Aorta (tissue), 5 donors: ENCODE data around the gene TTLL3. TPM values are rescaled to one million over a fixed set of nuclear protein-coding genes. Genes with fewer than 3 reads are reported as not detected.

ENCODE experiments used
- ATAC-seq: fragments of 200-7000 bp; cut with Tn5 transposase; one replicate; pipeline ENCODE4 v1.9.1; 2022; ENCODE audit warnings: moderate library complexity; ENCODE audit not compliant: low FRiP score
- DNase-seq, 2 donors: peaks; one replicate each; pipeline ENCODE4 v3.0.0-alpha.2; 2020
- H3K27ac ChIP-seq, 2 donors: one replicate each; pipeline ENCODE4 v1.5.1; 2013; ENCODE audit warnings: low read length in 2 of 2, mild to moderate bottlenecking in 2 of 2, moderate library complexity in 2 of 2, control low read depth in 1 of 2, inconsistent platforms in 1 of 2, low read depth in 1 of 2
- H3K27me3 ChIP-seq, 2 donors: one replicate each; pipeline ENCODE4 v1.6.1; 2013; ENCODE audit warnings: control low read depth in 1 of 2, low read length in 1 of 2, mild to moderate bottlenecking in 1 of 2, moderate library complexity in 1 of 2; ENCODE audit not compliant: insufficient read depth in 2 of 2, control insufficient read depth in 1 of 2
- H3K36me3 ChIP-seq, 2 donors: one replicate each; pipeline ENCODE4 v1.6.1; 2013; ENCODE audit warnings: control low read depth in 1 of 2, low read length in 1 of 2, mild to moderate bottlenecking in 1 of 2; ENCODE audit not compliant: insufficient read depth in 2 of 2, control insufficient read depth in 1 of 2
- H3K4me1 ChIP-seq, 2 donors: one replicate each; pipeline ENCODE4 v1.6.1; 2013; ENCODE audit warnings: low read length in 2 of 2, control low read depth in 1 of 2, mild to moderate bottlenecking in 1 of 2, moderate library complexity in 1 of 2; ENCODE audit not compliant: insufficient read depth in 2 of 2, control insufficient read depth in 1 of 2
- H3K4me3 ChIP-seq, 2 donors: one replicate each; pipeline ENCODE4 v1.5.1; 2013; ENCODE audit warnings: low read length in 2 of 2, control low read depth in 1 of 2, mild to moderate bottlenecking in 1 of 2
- H3K9me3 ChIP-seq: one replicate; pipeline ENCODE4 v1.6.1; 2013; ENCODE audit warnings: mild to moderate bottlenecking, low read length; ENCODE audit not compliant: control insufficient read depth
- WGBS, 2 donors: extraction: QIAGEN DNeasy Blood & Tissue Kit; methylation state at CpG; one replicate each; pipeline ENCODE4 v1.1.7; 2013; 5-methylcytosine and 5-hydroxymethylcytosine counted together
- intact Hi-C, 2 donors: fragments of 100-400 bp; cut with DNase I; formaldehyde crosslinking; loops; one replicate each; pipeline versions ENCODE4 v1.14.2 to v1.15.0; 2022
- polyA plus RNA-seq, 2 donors: library from polyadenylated mRNA; stranded (reverse); fragments of 200-250 nt; gene quantifications; one replicate each; pipeline ENCODE4 v1.2.3, GENCODE V29; 2013
- total RNA-seq, 2 donors: library from RNA; stranded (reverse); fragmentation: NEBNext Ultra II Directional; extraction: Animal tissue kit (Norgen Biotek cat#: 25700); gene quantifications; one replicate each; pipeline ENCODE4 v1.2.1, GENCODE V29; 2021
- donor health status: healthy with polysubstance abuse.
- donor health status: Bipolar disorder and iron deficiency.
- donor health status: DM: no; HTN: no; CAD: no.
- donor health status: DM: no; HTN: no; CAD: no.
- donor health status: DM: yes; HTN: yes; CAD: no.

TTLL3 gene
- total and polyA plus RNA-seq, 4 donors = 12.3 to 120 (median 74.3) TPM

DNA sequence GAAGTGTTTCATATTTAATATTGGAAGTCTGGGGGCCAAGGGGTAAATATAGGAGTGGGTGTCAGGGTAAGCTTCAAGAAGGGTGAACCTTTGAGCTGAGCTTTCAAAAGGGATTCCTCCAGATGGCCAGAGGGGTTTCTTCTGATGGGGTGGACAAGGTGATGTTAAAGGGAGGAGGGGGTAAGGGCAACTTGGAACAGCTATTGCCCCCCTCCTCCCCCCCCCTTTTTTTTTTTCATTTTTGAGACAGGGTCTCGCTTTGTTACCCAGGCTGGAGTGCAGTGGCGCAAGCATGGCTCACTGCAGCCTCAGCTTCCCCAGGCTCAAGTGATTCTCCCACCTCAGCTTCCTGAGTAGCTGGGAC is 2.1 kb upstream of the TTLL3 start:
- no peaks in the 10 kb centered on the region for H3K27me3 ChIP-seq
- DNase-seq = no peak
- no peak overlapping the region for H3K27ac ChIP-seq
- 89 to 95% methylated on average over 2 of the region's 2 CpGs for WGBS, 2 donors
- ATAC-seq = no peak
- no peaks in the 10 kb centered on the region for H3K9me3 ChIP-seq
- intact Hi-C loops = no loop called here
- peaks cover 20% of the 10 kb centered on the region in 2 donors for H3K36me3 ChIP-seq
- no peak overlapping the region for H3K4me3 ChIP-seq
- H3K4me1 ChIP-seq = no peaks in the 10 kb centered on the region

DNA sequence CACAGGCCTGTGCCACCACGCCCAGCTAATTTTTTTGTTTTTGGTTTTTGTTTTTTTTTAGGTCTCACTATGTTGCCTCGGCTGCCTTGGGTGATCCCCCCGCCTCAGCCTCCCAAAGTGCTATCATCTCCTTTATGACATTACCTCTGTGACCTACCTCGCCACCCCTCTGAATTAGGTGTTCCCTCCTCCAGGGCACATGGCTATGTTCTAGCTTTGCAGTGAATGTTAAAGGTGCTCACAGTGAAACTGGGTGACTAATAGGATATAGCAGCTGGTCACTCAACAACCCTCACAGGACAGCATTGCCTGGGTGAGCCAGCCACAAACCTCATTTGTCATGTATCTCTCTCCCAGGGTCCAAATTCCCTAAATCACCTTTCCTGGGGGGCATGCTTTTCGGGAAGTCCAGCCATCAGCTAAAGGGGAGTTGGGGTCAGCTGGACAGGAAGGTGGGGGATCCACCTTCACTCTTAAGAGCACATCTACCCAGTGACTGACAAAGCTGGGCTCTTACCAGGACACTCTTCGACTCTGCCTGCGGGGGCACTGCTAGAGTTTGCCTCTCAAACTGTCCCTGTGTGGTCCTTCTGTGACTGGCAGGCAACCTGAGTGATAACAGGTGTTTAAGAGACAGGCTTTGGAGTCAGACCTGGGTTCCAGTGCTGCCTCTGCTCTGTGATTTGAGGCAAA is 1.6 kb upstream of the TTLL3 start:
- 71 to 74% methylated on average over 7 of the region's 7 CpGs for WGBS, 2 donors
- intact Hi-C loops = no loop called here
- ATAC-seq = no peak

DNA sequence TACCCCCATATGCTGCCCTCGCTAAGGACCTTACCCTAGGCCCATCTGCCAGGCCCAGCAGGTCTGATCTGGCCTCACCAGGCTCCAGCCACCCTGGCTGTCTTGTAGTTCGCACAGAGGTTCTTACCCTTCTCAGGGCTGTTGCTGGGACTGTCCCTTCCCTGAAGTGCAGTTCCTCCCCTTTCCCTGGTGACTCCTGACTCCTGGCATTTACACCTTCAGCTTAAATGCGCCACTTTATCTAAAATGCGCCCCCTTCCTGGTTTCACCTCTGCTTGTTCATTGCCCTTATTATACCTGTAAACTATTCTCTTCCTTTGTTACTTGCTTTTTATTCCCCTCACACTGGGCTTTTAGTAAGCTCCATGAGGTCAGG is 835 bp upstream of the TTLL3 start:
- Histone ChIP-seq H3K4me3 (peak overlapping the region; percentile 3 to 54), H3K36me3 (peaks cover 10 to 11% of the 10 kb centered on the region in 2 donors), H3K4me1 (no peaks in the 10 kb centered on the region), H3K9me3 (no peaks in the 10 kb centered on the region), H3K27me3 (no peaks in the 10 kb centered on the region), H3K27ac (peak overlapping the region; percentile 31 to 60)
- ATAC-seq (peak; percentile 17), DNase-seq (peak in 1 of 2 donors; percentile 51)
- intact Hi-C loops = no loop called here
- WGBS, 2 donors = 86 to 89% methylated on average over 4 of the region's 4 CpGs

More for the DNA sequence above, 1.6 kb upstream of the TTLL3 start:
- H3K4me1 ChIP-seq = no peaks in the 10 kb centered on the region
- no peak overlapping the region for H3K4me3 ChIP-seq
- H3K27me3 ChIP-seq = no peaks in the 10 kb centered on the region
- no peaks in the 10 kb centered on the region for H3K9me3 ChIP-seq
- peak overlapping the region in 1 of 2 donors; percentile 60 for H3K27ac ChIP-seq
- peak in 1 of 2 donors; percentile 37 for DNase-seq
- peaks cover 15 to 18% of the 10 kb centered on the region in 2 donors for H3K36me3 ChIP-seq

DNA sequence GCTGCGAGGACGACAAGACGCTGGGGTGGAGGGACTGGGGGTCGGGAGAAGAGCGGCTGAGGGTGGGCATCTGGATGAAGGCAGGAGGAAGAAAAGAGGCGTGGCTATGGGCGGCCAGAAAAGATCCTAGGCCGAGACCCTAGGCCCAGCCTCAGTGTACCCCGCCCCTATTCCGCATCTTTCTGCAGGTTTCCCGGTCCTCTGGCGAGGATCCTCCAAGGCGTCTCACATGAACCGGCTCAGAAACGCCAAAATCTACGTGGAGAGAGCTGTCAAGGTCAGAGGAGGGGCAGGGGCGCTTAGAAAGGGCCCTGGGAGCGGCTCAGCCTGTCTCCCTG is 340 bp downstream of the TTLL3 start:
- Histone ChIP-seq H3K36me3 (peaks cover 5% of the 10 kb centered on the region in 2 donors), H3K27me3 (no peaks in the 10 kb centered on the region), H3K4me3 (peak overlapping the region; percentile 3 to 54), H3K4me1 (no peaks in the 10 kb centered on the region), H3K9me3 (no peaks in the 10 kb centered on the region), H3K27ac (peak overlapping the region in 1 of 2 donors; percentile 60)
- WGBS, 2 donors = 1% methylated on average over 18 of the region's 18 CpGs
- no peak for DNase-seq
- no peak for ATAC-seq
- intact Hi-C loops = no loop called here

DNA sequence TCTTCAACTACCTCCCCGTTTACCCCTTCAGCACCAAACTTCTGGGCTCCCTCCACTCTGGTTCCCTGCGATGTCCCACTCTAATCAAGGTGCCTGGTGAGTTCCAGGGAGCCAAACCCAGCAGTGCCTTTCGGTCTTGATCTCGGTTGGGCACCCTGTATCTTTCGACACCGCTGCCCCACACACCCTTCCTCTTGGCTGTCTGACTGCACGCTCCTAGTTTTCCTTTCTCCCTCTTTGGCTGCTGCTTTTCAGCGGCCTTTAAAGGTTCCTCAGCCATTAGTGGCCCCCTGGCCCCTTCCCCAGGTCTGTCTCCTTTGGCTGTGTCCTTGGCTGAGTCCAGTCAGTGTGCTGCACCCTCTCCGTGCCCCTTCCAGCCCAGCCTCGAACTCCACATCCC is 784 bp downstream of the TTLL3 start:
- ATAC-seq (no peak), DNase-seq (peak in 1 of 2 donors; percentile 62)
- Histone ChIP-seq H3K27ac (no peak overlapping the region), H3K4me1 (no peaks in the 10 kb centered on the region), H3K4me3 (peak overlapping the region; percentile 0 to 3), H3K27me3 (no peaks in the 10 kb centered on the region), H3K36me3 (peaks cover 3 to 4% of the 10 kb centered on the region in 2 donors), H3K9me3 (no peaks in the 10 kb centered on the region)
- intact Hi-C loops = no loop called here
- whole genome bisulfite sequencing, 2 donors = 17 to 19% methylated on average over 10 of the region's 10 CpGs

DNA sequence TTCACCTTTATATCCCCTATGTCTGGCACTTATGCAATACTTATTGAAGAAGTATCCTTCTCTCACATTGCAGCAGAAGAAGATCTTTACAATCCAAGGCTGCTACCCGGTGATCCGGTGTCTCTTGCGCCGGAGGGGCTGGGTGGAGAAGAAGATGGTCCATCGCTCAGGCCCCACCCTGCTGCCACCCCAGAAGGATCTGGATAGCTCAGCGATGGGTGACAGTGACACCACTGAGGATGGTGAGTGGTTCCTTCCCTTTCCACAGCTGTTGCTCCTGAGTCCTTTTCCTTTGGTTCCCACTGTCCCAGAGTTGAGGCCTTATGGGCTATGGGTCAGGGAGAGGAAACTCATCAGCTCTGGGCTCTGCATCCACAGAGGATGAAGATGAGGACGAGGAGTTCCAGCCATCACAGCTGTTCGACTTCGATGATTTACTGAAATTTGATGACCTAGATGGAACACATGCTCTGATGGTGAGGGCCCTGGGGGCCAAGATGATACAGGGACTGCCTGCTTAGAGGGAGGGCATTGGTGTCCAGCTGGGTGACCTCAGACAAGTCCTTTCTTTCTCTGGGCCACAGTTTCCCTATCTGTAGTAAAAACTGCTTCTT is 2.9 kb downstream of the TTLL3 start:
- ATAC-seq = no peak
- 93 to 95% methylated on average over 9 of the region's 9 CpGs for WGBS, 2 donors
- intact Hi-C loops = no loop called here

DNA sequence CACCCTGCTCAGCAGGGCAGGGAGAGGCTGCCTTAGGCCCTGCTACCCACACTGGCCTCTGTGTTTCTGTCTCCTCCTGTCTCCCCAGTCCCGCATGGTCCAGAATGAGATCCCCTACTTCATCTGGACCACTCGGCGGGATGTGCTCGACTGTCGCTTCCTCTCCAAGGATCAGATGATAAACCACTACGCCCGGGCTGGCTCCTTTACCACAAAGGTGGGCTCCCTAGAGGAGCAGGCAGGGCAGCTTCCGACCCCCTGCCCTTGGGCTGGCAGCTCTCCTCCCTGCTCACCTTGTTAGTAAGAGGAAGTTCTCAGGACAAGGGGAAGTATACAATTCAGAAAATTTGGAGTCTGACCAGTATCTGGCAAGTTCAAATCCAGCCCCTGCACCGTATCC is 5.9 kb downstream of the TTLL3 start:
- WGBS, 2 donors = 89 to 91% methylated on average over 9 of the region's 9 CpGs
- H3K27me3 ChIP-seq = no peaks in the 10 kb centered on the region
- no peak overlapping the region for H3K4me3 ChIP-seq
- H3K27ac ChIP-seq = no peak overlapping the region
- H3K4me1 ChIP-seq = no peaks in the 10 kb centered on the region
- DNase-seq (peak in 1 of 2 donors; percentile 58), ATAC-seq (no peak)
- no peaks in the 10 kb centered on the region for H3K36me3 ChIP-seq
- intact Hi-C loops = no loop called here
- no peaks in the 10 kb centered on the region for H3K9me3 ChIP-seq

More for the DNA sequence above, 2.9 kb downstream of the TTLL3 start:
- Histone ChIP-seq H3K4me3 (no peak overlapping the region), H3K27ac (no peak overlapping the region), H3K4me1 (no peaks in the 10 kb centered on the region), H3K9me3 (no peaks in the 10 kb centered on the region), H3K36me3 (no peaks in the 10 kb centered on the region), H3K27me3 (no peaks in the 10 kb centered on the region)
- peak in 1 of 2 donors; percentile 28 for DNase-seq

DNA sequence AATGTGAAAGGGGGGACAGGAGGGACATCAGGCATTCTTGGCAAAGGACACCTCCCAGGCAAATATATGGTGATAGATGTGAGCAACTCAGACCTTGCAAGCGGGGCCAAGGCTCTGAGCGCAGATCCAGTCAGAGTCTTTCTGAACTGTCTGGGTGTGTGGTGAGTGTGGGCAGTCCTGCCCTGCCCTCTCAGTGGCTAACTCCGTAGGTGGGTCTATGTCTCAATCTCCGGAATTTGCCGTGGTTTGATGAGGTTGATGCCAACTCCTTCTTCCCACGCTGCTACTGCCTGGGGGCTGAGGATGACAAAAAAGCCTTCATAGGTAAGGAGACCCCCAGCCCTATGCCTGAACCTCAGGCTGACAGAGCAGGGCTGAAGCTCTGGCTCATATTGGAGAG is 7.4 kb downstream of the TTLL3 start:
- WGBS, 2 donors = 89 to 92% methylated on average over 6 of the region's 6 CpGs
- Histone ChIP-seq H3K27ac (no peak overlapping the region), H3K9me3 (no peaks in the 10 kb centered on the region), H3K4me3 (no peak overlapping the region), H3K27me3 (no peaks in the 10 kb centered on the region), H3K36me3 (no peaks in the 10 kb centered on the region), H3K4me1 (no peaks in the 10 kb centered on the region)
- intact Hi-C loops = no loop called here
- peak in 1 of 2 donors; percentile 20 for DNase-seq
- no peak for ATAC-seq
